HG02970 (cell line): Measurements from ENCODE around the gene FRMD4A.

Experiments used
- ATAC-seq: cut with Tn5 transposase; IDR thresholded peaks from one replicate; pipeline ENCODE4 v1.9.1; 2021; ENCODE audit warnings: mild to moderate bottlenecking, moderate library complexity, moderate number of reproducible peaks; ENCODE audit not compliant: unreplicated experiment, low FRiP score

The FRMD4A gene

DNA sequence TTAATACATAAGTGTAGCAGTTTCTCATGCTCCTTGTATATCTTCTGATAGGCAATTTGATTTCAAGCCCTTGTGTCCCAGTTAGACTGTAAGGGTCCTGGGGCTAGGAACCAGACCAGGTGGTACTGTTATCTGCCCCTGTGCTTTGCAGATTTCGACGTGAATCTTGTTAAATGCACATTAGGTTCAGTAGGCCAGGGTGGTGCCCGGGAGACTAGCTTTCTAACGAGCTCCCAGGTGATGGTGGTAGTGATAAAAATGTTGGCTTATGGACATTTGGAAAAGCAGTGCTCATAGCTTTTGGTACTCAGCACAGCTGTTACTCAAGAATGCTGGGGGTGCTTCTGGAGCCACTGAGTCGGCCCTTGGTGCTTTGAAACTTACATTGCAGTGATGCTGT is 679.8 kb downstream of the FRMD4A start:
- no peak for ATAC-seq

DNA sequence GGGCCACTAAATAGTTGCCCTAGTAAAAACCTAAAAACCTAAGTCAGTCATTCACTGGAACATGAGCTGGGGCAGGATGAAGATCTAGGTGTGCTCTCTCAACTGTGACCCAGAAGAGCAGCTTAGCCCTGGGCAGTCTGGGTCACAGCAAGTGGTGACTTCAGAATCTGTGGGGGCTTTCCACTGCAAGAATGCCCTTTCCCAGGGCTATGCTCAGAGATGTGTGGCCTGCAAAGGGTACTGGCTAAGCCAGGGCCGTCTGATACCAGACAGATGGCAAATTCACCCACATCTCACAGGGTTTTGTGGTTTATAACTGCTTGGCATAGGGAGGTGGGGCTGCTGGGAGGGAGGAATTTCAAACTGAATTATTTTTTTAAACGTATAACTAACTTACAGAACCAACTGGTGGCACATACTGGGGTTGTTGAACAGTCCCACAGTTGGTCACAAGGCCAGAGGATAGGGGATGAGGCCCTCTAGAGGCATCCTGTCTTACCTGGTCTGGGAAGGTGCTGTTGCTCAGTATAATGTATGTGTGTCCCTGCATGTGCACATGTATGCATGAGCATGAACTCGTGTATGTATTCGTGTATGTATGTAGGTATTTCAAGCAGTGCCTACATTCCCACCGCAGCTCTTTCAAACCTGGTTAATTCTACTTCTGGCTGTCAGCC is 680.7 kb downstream of the FRMD4A start:
- ATAC-seq: no peak

DNA sequence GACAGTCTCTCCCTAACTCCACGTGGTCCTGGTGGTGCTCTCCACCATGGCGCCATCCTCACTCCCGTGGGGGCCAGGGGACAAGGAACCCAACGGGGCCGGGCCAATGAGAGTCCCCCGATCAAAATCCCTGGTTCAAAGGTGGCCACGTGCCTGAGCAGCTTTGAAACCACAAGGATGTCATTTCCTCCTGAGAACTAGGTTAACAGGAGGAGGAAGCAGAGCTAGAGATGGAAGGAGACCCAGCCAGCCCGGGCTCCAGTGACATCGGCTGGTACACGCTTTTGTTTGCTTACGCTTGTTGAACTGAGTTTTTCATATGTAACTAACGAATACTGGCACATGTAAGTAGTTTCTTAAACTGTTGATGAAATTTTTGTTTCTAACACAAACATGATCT is 682.3 kb downstream of the FRMD4A start:
- no peak for ATAC-seq

DNA sequence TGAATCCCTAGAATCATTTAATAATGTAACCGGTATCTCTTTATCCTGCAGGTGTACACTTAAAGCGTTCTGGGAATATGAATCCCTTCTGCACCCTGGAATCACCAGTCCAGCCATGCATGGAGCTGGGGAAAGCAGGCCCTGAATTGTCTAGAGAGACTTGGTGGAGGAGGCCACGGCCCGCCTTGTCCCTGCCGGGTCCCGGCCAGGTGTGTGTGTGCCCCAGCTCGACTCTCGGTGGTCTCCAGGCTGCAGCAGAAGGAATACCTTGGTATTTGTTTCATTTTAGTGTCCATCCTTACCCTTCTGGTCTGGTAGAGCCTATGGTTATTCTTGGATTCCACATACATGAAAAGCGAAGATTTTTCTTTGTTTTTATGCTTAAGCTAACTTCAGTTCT is 685.9 kb downstream of the FRMD4A start:
- no peak for ATAC-seq

DNA sequence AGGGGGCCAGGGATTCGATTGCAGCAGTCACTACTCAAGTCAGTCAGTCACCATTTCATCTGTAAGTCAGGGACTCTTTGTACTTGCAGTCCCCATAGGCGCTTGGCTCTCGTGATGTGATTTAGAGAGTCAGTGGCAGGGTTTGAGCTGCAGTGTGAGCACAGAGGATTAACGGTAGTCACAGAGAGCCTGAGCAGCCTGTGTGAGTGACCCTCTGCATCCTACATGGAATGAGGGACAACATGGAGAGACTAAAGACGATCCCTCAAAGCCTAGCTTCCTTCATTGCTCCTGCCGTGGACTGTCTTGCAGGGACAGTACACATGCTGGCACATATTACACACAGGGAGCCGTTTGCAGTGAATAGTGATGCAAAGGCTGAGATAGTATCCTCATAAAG is 687.7 kb downstream of the FRMD4A start:
- ATAC-seq: no peak

DNA sequence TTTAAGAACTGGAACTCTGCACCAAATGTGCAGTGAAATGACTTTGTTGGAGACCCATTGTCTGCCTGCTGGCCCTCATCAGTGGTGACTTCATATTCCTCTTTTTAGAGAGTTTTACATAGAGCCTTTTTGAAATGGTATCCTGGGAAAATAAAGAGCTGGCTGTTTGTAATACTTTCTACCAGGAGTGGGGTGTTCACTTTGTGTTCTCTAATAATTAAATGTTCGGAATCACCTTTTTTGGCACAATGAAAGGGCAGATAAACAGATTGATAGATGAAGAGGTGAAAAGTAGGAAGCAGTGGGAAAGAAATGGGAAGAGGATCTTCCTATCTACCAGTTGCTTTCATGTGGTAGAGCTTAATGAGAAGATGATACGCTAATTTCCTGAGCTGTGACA is 688.4 kb downstream of the FRMD4A start:
- no peak for ATAC-seq

DNA sequence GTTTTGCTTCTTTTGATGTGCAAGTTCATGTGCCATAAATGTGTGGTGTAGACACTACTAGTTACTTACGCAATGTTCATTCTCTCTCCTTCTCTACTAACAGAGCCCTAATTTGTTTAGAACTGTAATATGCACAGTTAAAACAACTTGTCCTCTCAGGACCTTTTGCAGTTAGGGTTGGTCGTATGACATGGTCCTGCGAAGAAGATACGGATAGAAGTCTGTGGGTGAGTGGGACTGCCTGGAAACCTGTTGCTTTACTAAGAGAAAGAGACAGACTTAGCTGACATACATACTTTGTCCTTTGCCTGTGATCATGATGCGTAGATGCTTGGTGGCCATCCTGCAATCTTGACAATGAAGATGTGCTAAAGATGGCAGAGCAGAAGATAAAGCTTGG is 692.8 kb downstream of the FRMD4A start:
- no peak for ATAC-seq

DNA sequence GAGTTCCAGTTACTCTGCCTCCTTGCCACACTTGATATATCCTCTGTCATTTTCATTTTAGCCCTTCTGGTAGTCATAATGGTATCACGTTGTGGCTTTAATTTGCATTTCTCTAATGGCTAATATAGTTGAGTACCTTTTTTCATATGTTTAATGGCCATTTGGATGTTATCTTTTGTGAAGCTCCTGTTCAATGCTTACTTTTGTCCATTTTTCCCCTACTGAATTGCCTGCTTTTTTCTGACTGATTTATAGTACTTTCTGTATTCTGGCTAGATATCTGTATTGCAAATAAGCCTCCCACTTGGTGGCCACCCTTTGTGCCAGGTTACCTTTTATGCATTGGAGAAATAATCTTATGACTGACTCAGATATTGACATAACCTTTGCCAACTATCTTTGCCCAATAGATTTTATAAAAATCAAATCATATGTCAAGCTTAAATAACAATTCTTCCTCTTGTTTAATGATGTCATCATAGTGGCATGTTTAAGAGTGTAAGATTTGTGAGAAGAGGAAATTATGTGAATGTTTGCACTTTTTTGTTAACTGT is 693.3 kb downstream of the FRMD4A start:
- ATAC-seq: no peak

DNA sequence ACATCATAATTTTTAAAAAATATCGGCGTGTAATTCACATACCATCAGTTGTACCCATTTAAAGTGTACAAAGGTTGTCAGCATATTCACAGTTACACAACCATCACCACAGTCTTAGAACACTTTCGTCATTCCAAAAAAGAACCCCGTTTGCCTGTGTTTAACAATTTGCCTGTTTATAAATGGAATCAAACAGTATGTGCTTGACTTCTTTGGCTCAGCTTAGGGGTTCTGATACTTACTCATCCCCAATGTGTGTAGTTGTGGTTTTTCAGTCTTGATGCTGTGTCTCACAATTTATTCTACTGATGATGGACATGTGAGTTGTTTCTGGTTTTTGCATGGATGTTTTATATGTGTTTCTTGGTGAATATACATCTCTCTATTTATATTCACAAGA is 693.9 kb downstream of the FRMD4A start:
- no peak for ATAC-seq

DNA sequence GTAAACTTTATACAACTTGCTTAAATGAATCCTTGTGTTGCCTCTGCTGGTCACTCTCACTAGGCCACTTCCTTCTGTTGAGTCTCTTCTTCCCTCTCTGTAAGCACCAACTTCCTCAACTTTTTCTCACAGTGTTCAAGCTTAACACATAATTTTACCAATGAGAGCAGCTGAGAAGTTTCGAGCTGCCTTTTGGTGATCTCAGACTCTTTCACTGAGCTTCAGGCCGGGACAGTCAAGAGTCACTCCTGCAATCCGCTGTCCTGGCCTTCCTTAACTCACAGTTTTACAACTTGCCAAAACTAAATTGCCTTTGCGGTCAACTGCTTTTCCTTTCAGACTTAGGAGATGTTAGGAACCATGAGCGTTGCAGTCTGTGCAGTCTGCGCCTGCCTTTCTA is 696.5 kb downstream of the FRMD4A start:
- ATAC-seq: no peak

DNA sequence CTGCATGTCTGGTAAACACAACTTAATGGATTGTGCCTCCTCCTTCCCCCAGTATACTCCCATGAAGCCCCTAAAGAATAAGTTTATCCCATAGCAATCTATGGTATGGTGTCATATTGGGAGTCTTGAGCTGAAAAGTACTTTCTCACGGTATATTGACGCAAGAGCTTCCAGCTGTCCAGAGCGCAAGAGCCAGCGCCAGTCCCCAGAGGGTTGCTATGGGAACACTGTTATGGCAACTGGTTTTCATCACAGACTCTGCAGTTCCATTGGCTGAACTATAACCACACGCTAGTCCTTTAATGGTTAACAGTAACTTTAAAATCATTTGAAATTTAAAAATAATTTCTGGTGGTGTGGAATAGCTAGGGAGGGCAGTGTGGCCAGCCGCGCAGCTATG is 697.0 kb downstream of the FRMD4A start:
- no peak for ATAC-seq

DNA sequence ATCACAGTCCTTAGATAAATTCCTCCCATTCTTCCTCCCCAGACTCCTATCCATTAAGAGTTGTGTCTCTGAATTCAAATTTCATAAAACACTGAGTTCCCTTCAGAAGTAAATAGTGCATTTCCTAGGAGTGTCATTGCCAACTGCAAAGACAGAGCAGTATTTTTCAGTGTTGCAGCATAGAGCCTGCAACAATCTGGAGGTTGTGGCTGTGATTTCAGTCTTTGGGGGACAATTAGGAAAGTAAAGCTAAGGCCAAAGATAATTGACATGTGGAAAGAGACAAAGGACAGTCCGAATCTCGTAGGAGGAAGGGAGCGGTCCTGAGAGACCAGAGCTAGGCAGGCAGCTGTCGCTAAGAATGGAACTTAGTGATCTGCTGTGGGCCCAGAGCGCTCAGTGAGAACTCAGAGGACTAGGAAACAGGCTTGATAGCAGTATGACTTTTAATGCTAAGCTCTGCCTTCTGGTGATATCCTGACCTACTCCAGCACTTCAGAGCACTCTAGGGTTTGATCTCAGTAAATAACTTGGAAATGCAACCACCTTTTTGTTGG is 697.8 kb downstream of the FRMD4A start:
- no peak for ATAC-seq

DNA sequence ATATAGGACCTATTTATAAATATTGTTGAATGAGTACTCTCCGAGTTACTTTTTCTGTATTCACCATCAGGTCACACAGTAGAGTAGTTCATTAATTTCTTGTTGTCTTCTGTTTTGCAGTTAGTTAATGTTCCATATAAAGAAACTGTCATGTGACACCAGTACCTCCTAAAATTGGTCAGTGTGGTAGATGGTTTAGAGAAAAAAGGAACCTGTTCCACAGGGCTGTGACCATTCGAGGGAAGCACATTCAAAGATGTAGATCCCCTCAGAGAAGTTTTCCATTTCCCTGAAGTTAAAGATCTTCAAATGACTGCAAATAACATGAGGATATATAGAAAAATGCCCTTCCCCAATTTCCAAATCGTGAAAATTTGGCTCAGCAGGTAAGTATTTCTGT is 698.3 kb downstream of the FRMD4A start:
- ATAC-seq: no peak

DNA sequence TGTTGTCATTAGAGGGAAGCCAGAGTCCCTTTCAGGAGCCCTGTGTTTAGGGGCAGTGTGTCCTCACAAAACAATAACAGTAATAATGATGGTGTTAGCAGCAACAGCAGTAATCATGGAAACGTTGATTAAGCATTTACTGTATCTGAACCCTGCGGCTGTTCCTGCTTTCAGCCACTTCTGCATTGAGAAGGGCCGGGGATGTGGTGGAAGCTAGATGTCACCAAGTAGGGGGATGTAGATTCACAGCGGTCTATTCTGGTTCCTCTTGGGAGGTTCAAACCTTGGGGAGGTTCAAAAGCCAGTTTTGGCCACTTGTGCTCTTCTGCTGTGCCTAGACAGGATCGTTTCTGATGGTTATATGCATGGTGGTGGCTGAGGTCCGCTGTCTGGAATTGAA is 699.1 kb downstream of the FRMD4A start:
- ATAC-seq: no peak

DNA sequence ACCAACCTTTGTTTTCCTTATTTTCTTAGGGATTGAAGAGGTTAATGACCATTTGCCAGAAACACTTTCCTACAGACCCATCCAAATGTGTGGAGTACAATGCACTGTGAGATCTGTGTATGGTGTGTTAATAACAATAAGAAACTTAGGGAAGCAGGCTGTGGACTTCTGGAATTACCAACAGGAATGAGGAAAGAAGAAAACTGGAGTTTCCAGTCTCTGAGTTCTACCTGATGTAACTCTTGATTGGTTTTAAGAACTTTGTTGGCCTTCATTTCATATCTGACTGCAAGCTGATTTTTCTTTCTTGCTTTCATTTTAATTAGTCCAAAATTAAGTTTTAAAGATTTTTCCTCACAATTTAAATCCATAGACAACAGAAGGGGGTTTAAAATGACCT is 700.5 kb downstream of the FRMD4A start:
- ATAC-seq: no peak

DNA sequence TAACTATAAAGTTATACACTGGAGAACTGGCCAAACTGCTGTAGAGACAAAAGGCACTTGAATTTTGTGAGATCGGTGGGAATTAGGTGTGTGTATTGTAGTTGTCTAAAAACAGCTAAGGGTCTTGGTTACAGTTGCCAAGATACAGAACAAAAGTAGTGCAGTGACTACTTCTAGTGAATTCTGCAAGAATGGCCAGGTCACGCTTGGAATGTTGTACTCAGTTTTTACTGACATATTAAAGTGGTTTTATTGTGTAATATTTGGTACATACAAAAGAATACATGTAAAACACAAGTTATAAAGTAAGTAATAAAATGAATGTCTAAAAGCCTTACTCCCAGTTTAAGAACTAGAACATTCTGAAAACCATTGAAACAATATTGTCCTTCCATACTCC is 701.6 kb downstream of the FRMD4A start:
- ATAC-seq: no peak

DNA sequence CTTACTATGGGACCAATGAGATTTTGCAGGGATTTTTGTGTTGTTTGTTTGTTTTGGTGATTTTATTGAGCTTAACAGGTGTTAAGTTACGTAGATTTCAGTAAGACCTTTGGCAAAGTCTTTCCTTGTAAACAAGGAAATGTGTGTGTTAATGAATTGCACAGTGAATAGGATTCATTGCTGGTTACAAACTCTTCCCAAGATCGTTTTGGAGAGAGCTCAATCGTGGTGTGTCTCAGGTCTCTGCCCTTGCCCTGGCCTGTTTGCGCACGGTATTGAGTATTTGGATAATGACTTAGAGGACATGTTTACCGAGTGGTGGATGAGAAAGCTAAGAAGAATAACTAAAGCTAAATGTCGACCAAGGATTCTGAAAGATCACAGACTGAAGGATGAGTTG is 702.1 kb downstream of the FRMD4A start:
- no peak for ATAC-seq

DNA sequence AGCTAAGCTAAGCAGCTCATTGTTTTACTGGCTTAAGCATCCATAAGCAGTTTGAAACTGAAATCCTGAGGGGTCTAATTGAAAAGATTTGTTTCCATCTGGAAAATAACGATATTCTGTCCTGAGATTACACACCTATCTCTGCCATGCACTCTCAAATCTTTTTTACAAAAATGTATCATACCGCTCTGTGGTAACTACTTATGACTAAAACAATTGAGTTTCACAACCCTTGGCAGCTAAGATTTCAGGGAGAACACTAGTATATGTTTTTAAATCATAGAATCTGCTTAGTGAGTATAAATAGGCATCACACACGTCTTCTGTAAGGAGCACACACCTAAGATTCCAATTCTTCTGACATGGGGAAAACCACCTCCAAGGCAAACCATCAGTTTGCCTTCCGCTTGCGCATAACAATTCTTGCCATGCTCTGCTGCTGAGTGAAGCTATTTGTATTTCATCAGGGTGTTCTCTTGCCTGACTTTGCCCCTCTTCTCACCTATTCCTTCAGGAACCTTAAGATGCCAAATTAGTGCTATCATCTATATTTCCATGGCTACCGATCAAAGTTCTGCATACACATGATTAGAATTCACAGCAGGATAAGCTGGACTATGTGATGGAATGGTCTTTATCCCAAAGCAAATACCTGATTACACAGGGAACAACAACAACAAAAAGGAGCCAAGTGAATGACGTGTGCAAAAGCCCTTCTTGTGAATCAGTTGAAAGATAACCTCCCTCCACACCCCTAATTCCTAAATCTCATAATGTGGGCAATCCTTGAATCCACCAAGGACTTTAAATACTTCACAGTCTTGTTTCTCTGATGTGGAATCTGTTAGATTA is 703.0 kb downstream of the FRMD4A start:
- ATAC-seq: no peak

DNA sequence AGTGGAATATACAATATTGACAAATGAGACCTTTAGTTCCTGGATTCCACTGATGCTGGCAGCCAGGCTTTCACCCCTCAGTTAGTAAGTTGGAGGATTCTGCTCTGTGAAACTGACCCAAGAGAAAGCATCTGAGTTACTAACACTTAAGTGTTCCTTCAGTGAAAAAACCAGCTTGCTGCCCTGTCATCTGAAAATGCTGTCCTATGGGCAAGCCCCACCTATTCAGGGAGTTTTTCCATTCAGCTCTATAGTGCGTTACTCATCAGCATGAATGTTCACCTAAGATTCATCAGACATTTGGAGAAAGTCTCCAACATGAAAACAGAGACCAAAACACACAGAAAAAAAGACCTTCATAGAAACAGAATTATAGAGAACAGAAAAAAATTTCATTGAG is 706.1 kb downstream of the FRMD4A start:
- no peak for ATAC-seq

DNA sequence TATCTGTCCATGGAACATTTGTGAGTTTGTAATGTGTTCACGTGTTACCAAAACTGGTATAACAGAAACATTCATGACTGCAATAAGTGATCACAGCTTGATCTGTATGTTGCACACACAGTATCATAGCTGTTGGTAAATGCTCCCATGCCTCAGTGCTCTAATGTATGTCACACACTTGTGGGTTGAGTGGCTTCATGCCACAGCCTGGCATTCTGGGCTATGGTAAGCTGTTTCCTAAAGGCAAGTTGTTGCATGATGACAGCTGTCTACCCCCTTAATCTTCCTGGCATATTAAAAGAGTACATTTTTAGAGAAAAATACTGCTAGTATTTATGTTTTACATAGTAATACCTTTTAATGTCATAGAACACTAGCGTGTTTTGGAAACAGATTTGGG is 708.8 kb downstream of the FRMD4A start:
- no peak for ATAC-seq

DNA sequence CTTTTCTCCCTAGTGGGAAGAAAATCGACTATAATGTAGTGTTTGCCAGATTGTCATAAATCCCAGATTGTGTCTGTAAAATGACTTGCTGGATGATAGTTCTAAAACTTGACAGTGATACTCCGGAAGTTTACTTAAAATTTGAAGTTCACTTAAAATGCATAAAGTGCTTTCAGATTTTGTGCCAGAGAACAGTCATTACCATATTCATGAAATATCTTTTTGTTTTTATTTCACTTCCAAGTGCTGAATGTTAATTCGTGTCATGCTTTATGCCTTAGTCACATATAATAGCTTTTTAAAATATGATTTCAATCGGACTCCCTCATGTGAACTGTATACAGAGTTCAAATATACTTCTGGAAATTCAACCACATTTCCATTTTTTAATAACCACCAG is 713.6 kb downstream of the FRMD4A start:
- ATAC-seq: no peak
